Measurements from ENCODE around the gene MRPL21. TPM values are rescaled to one million over a fixed set of nuclear protein-coding genes. Genes with fewer than 3 reads are reported as not detected.
A peak's percentile ranks its signal among the peaks of the same experiment; 100 is the strongest.

MRPL21 gene
- total and polyA plus RNA-seq, 2 of the 13 experiments (the other 11 are each of a cell fraction or from before 2014, with no cell fraction given) = 61.5 to 100 TPM

GRCh38 chr11:68843703-68844312, 59.8 kb downstream of the MRPL21 start (continued):
- no peak for TF ChIP-seq ZNF775 (CRISPR knock-in tag; IDR thresholded peaks at IDR 0.05; ENCODE audit: borderline replicate concordance)
- TF ChIP-seq FOXA3 (CRISPR knock-in tag; IDR thresholded peaks at IDR 0.05) = peak; percentile 61
- TF ChIP-seq TEF (CRISPR knock-in tag; IDR thresholded peaks at IDR 0.05) = no peak
- TF ChIP-seq TRAFD1 (CRISPR knock-in tag; IDR thresholded peaks at IDR 0.05; ENCODE audit: borderline replicate concordance) = no peak
- TF ChIP-seq SP1 (IDR thresholded peaks at IDR 0.05) = no peak
- TF ChIP-seq SP1 (CRISPR knock-in tag; IDR thresholded peaks at IDR 0.05) = peak; percentile 59
- no peak for TF ChIP-seq SATB2 (CRISPR knock-in tag; IDR thresholded peaks at IDR 0.05)
- no peak for TF ChIP-seq ZNF3 (CRISPR knock-in tag; IDR thresholded peaks at IDR 0.05)
- peak; percentile 88 for TF ChIP-seq MED1 (CRISPR knock-in tag; IDR thresholded peaks at IDR 0.05)
- TF ChIP-seq, protein P1, sequence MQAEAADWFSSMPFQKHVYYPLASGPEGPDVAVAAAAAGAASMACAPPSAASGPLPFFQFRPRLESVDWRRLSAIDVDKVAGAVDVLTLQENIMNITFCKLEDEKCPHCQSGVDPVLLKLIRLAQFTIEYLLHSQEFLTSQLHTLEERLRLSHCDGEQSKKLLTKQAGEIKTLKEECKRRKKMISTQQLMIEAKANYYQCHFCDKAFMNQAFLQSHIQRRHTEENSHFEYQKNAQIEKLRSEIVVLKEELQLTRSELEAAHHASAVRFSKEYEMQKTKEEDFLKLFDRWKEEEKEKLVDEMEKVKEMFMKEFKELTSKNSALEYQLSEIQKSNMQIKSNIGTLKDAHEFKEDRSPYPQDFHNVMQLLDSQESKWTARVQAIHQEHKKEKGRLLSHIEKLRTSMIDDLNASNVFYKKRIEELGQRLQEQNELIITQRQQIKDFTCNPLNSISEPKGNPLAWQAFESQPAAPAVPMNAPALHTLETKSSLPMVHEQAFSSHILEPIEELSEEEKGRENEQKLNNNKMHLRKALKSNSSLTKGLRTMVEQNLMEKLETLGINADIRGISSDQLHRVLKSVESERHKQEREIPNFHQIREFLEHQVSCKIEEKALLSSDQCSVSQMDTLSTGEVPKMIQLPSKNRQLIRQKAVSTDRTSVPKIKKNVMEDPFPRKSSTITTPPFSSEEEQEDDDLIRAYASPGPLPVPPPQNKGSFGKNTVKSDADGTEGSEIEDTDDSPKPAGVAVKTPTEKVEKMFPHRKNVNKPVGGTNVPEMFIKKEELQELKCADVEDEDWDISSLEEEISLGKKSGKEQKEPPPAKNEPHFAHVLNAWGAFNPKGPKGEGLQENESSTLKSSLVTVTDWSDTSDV (CRISPR knock-in tag; IDR thresholded peaks at IDR 0.05) = peak; percentile 93; the same call in 1 of the 2 replicates
- TF ChIP-seq CAMTA2 (CRISPR knock-in tag; IDR thresholded peaks at IDR 0.05; ENCODE audit: borderline replicate concordance) = peak; percentile 67; the same call in 1 of the 2 replicates
- TF ChIP-seq ZNF34 (CRISPR knock-in tag; IDR thresholded peaks at IDR 0.05; ENCODE audit: borderline replicate concordance) = no peak
- no peak for TF ChIP-seq PCBP2 (optimal IDR thresholded peaks at IDR 0.05; ENCODE audit: low read depth, low read length, poor library complexity, severe bottlenecking)
- peak; percentile 98 for TF ChIP-seq RXRA (CRISPR knock-in tag; IDR thresholded peaks at IDR 0.05)
- peak; percentile 86; the same call in 1 of the 2 replicates for TF ChIP-seq DNMT1 (CRISPR knock-in tag; IDR thresholded peaks at IDR 0.05)
- no peak for TF ChIP-seq TMF1 (CRISPR knock-in tag; IDR thresholded peaks at IDR 0.05; ENCODE audit: low read depth)
- TF ChIP-seq, protein P2, sequence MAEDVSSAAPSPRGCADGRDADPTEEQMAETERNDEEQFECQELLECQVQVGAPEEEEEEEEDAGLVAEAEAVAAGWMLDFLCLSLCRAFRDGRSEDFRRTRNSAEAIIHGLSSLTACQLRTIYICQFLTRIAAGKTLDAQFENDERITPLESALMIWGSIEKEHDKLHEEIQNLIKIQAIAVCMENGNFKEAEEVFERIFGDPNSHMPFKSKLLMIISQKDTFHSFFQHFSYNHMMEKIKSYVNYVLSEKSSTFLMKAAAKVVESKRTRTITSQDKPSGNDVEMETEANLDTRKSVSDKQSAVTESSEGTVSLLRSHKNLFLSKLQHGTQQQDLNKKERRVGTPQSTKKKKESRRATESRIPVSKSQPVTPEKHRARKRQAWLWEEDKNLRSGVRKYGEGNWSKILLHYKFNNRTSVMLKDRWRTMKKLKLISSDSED (CRISPR knock-in tag; IDR thresholded peaks at IDR 0.05) = no peak
- TF ChIP-seq THYN1 (CRISPR knock-in tag; IDR thresholded peaks at IDR 0.05; ENCODE audit: borderline replicate concordance, low read depth) = no peak
- TF ChIP-seq KMT2A (CRISPR knock-in tag; IDR thresholded peaks at IDR 0.05) = no peak; the same call in 1 of the 2 replicates
- 0 out of 2 replicates have a peak, but pooled peaks have one; percentile 10 for TF ChIP-seq SMAD1 (CRISPR knock-in tag; IDR thresholded peaks at IDR 0.05; ENCODE audit: borderline replicate concordance, low read depth)
- peak; percentile 70 for TF ChIP-seq ZNF460 (CRISPR knock-in tag; IDR thresholded peaks at IDR 0.05; ENCODE audit: borderline replicate concordance)
- TF ChIP-seq SIN3A (IDR thresholded peaks at IDR 0.05; ENCODE audit: borderline replicate concordance, low read depth, low read length) = no peak
- peak; percentile 81; the same call in 1 of the 2 replicates for TF ChIP-seq ZNF562 (CRISPR knock-in tag; IDR thresholded peaks at IDR 0.05; ENCODE audit: borderline replicate concordance)
- TF ChIP-seq FOXJ3 (CRISPR knock-in tag; IDR thresholded peaks at IDR 0.05; ENCODE audit: borderline replicate concordance) = no peak
- 0 out of 2 replicates have a peak, but pooled peaks have one; percentile 62 for TF ChIP-seq CCDC6 (CRISPR knock-in tag; IDR thresholded peaks at IDR 0.05)

All from HepG2 (cell line).